Activated CD4-positive, alpha-beta T cell treated with anti-CD3 and anti-CD28 coated beads, Interleukin-2, amount 50 U/mL, for 16 hours (primary cell): ENCODE results near the gene FOXO3.

Experiments
- DNase-seq: peaks from one replicate; pipeline ENCODE4 v3.0.0-alpha.2; 2020

The FOXO3 gene

GRCh38 chr6:108576709-108577108 lies 16.0 kb downstream of the FOXO3 start:
- DNase-seq, result no peak

- no peak for DNase-seq
Measured at GRCh38 chr6:108578166-108578565, 17.4 kb downstream of the FOXO3 start.

- no peak for DNase-seq
Measured at GRCh38 chr6:108578595-108579327, 18.0 kb downstream of the FOXO3 start.

GRCh38 chr6:108579328-108579721 lies 18.6 kb downstream of the FOXO3 start:
- DNase-seq, result no peak

- DNase-seq, result no peak
Measured at GRCh38 chr6:108580646-108581045, 19.9 kb downstream of the FOXO3 start.

- peak; percentile 24 for DNase-seq
Measured at GRCh38 chr6:108581237-108581931, 20.7 kb downstream of the FOXO3 start.

- DNase-seq, result no peak
Measured at GRCh38 chr6:108581932-108582475, 21.3 kb downstream of the FOXO3 start.

GRCh38 chr6:108582618-108583017 lies 21.9 kb downstream of the FOXO3 start:
- DNase-seq, result no peak

- DNase-seq, result no peak
Measured at GRCh38 chr6:108584323-108584722, 23.6 kb downstream of the FOXO3 start.

GRCh38 chr6:108585359-108585758 lies 24.6 kb downstream of the FOXO3 start:
- DNase-seq, result no peak

- DNase-seq, result no peak
Measured at GRCh38 chr6:108585921-108586536, 25.3 kb downstream of the FOXO3 start.

- no peak for DNase-seq
Measured at GRCh38 chr6:108587258-108588059, 26.7 kb downstream of the FOXO3 start.

GRCh38 chr6:108588586-108588985 lies 27.9 kb downstream of the FOXO3 start:
- DNase-seq, result no peak

- no peak for DNase-seq
Measured at GRCh38 chr6:108589244-108589791, 28.6 kb downstream of the FOXO3 start.

- DNase-seq, result no peak
Measured at GRCh38 chr6:108591040-108591816, 30.5 kb downstream of the FOXO3 start.

- peak; percentile 48 for DNase-seq
Measured at GRCh38 chr6:108592371-108593337, 31.9 kb downstream of the FOXO3 start.

GRCh38 chr6:108594151-108594550 lies 33.4 kb downstream of the FOXO3 start:
- DNase-seq, result no peak

- DNase-seq, result no peak
Measured at GRCh38 chr6:108594640-108595039, 33.9 kb downstream of the FOXO3 start.

GRCh38 chr6:108596956-108597355 lies 36.2 kb downstream of the FOXO3 start:
- no peak for DNase-seq

- no peak for DNase-seq
Measured at GRCh38 chr6:108597572-108598304, 37.0 kb downstream of the FOXO3 start.
